Skeletal muscle cell (primary cell): ENCODE measurements around the gene BID.
"Not testable (repeated sequence)": the region's sequence is repeated elsewhere in the genome, so short reads cannot be mapped to it uniquely, and the experiment has no call there.

ENCODE experiments used
- DNase-seq: peaks from one replicate; pipeline ENCODE4 v3.0.0-alpha.2; 2010; ENCODE audit warnings: low read depth
- H3K4me3 ChIP-seq: 2 replicates; pipeline ENCODE4 v1.5.1; 2011; ENCODE audit warnings: low read depth, mild to moderate bottlenecking, control low read depth, low read length, moderate library complexity

The BID gene

DNA sequence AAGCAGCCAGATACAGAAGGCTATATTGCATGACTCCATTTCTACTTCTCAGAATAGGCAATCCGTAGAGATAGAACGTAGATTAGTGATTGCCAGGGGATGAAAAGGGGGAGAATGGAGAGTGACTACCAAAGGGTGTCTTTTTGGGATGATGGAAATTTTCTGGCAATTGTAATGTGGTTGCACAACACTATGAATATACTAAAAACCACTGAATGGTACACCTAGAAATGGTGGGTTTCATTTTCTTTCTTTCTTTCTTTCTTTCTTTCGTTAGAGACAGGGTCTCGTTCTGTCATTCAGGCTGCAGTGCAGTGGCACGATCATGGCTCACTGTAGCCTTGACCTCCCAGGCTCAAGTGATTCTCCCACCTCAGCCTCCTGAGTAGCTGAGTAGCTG, 54.4 kb downstream of the BID start:
- H3K4me3 ChIP-seq, result no peak overlapping the region
- DNase-seq, result no peak

DNA sequence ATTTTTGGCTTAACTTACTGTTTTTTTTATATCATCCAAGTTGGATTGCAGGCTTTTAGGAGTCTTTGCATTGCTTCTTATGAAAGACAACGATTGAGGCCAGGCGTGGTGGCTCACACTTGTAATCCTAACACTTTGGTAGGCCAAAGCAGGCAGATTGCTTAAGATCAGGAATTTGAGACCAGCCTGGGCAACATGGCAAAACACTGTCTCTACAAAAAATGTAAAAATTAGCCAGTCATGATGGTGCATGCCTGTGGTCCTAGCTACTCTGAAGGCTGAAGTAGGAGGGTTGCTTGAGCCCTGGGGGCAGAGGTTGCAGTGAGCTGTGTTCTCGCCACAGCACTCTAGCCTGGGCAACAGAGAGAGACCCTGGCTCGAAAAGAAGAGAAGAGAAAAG, 56.6 kb downstream of the BID start:
- no peak overlapping the region for H3K4me3 ChIP-seq
- DNase-seq, result no peak

DNA sequence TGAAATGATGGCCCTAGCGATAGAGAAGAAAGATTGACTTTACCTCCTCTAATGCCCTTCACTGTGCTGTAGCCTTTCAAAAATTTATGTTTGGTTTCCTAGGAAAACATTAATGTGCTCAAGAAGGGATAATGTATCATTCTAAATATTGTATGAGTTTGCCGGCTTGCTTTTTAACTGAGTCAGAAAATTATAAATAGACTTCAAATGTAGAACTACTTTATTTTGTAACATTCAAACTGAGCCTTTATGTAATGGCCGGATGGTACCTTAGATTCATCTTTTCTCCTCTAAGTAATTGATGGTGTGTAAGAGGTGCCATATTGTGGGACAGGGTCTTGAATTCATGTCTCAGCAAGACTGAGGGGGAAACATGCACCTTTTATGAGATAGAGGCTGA, 57.7 kb downstream of the BID start:
- no peak for DNase-seq
- no peak overlapping the region for H3K4me3 ChIP-seq

DNA sequence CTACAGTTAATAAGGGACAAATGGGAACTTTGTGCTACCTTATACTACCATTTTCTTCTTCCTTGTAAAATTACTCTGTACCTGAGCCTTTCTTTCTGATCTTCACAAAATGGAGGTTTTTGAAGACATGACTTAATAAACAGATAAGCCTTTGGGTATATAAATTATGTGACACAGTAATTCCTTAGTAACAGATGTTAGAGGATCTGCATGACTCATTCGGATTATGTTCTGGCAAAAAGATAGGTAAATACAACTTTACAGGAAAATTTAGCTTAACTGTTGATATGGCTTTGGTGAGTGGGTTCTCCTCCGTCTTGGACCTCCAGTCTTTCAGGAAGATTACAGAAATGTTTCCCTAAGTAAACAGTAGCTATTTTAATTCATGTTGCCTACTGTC, 61.8 kb downstream of the BID start:
- no peak overlapping the region for H3K4me3 ChIP-seq
- no peak for DNase-seq

DNA sequence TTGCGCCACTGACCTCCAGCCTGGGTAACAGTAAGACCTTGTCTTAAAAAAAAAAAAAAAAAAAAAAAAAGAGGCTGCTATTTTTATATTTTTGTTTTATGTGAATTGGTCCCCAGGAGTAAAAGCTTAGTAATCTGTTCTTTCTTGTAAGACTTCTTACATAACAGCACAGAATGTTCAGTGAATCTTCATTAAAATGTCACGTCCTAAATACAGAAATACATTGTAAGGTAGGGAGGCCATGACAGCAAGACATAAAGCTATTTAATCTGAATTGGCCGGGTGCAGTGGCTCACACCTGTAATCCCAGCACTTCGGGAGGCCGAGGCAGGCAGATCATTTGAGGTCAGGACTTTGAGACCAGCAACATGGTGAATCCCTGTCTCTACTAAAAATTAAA, 64.2 kb downstream of the BID start:
- DNase-seq, result no peak
- H3K4me3 ChIP-seq, result no peak overlapping the region

DNA sequence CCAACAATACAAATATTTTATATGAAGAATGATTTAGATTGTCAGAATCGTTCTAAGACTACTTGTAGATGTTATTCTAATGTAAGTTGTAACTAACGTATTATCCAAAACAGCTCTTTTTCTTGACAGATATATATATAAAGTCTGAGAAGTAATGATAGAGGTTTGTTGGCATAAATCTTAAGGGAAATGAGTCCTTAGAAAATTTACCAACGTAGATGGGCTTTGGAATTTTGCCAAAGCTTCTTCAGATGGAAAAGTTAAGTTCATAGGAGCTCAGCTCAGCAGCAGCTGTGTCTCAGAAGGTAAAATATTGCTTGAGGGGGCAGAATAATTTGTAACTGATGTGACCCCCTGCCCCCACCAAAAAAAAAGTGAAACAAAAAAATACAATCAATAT, 66.7 kb downstream of the BID start:
- peak overlapping the region; percentile 37 for H3K4me3 ChIP-seq
- DNase-seq, result no peak

DNA sequence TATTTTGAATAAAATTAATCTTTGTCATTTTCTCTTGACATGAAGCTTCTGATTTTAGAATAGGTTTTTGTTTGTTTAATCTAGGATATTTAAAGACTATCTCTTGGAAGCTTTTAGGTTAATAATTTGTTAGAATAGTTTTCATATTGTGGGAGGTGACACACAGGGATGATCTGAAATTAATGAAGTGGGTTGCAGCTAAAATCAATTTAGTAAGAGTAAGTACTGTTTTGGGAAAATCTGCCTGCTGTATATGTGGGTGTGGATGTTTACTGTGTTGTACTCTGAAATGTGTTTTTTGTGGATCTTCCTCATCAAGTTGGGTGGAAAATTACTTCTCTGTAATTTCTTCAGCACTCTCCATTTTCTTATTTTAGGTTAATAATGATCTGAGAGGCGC, 67.3 kb downstream of the BID start:
- H3K4me3 ChIP-seq, result peak overlapping the region; percentile 37
- no peak for DNase-seq

DNA sequence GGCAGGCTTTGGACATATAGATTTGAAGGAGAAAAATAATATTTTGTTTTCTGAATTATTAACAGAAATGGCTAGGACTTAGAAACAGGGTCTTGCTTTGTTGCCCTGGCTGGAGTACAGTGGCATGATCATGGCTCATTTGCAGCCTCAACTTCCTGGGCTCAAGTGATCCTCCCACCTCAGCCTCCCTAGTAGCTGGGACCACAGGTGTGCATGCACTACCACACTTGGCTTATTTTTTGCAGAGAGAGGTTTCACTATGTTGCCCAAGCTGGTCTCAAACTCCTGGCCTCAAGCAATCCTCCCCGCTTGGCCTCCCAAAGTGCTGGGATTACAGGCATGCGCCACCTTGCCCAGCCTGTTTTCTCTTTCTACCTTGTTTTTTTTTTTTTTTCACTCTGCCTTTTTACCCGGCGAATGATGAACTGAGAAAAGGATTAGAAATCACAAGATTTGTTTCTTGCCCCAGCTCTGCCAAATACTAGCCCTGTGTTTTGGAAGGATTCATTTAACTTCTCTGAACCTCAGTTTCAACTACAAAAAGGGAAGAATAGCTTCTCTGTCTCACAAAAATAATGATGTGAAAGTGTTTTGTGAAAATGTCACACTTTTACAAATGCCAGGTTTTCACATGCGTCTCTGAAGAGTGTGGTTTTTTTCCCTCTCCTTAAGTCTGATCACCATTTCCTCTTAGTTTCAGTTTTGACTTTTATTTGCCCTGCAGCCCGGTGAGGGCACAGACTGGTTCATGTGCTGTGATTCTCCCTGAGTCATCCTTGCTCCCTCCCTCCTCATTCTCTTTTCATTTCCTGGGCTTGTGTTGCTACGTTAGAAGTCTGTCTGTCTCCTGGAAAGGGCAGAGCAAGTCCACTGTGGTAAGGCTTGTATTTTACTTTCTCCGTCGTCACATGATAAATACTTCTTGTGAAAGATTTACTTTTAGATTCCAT, 68.0 kb downstream of the BID start:
- H3K4me3 ChIP-seq, result peak overlapping the region; percentile 37
- peak; percentile 86 for DNase-seq

DNA sequence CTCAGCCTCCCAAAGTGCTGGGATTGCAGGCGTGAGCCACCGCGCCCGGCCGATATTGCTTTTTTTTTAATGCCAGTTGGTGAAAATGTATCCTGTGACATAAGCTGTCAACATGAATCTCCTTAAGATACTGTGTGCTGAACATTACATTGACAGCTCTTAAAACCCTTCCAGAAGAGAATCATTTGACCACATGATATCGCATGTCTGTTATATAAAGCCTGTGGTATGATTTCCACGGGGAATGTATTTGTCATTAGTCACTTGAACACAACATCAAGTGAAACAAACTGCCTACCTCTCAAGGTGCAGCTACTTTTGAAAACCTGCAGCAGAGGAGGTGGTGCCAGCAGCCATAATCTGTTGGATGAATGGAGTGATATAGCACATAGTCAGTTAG, 68.7 kb downstream of the BID start:
- H3K4me3 ChIP-seq, result no peak overlapping the region
- DNase-seq, result no peak

DNA sequence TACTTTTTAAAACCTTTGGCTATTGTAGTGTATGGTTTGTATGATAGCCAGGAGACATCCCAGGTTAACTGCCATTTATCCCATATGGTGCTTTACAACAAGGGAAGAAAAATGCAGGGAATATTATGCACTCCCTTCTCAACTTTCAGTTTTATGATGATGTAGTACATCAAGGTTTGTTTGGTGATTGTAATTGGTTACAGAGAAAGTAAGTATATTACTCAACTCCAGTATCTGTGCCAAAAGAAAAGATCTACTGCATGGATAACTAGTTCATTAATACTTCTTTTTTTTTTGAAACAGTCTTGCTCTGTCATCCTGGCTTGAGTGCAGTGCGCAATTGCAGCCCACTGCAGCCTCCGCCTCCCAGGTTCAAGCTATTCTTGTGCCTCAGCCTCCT, 70.5 kb downstream of the BID start:
- H3K4me3 ChIP-seq, result no peak overlapping the region
- no peak for DNase-seq

DNA sequence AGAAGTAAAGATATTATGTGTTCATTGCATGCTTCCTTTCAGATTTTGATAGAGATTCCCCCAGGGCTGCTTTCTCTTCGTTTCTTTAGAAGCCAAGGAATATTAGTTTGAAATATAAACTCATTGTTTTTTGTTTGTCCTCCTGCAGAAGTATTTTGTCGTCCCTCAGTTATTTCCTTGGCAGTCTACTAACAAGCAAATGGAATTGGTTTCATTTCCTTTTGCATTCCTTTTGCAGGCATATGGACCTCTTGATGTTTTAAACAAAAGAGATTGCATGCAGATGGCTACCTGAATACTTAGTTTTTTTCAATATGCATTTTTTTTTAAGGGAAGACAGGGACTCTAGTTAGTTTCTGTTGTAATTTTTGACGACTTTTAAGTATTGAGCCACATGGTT, 73.5 kb downstream of the BID start:
- H3K4me3 ChIP-seq, result no peak overlapping the region
- DNase-seq, result no peak

DNA sequence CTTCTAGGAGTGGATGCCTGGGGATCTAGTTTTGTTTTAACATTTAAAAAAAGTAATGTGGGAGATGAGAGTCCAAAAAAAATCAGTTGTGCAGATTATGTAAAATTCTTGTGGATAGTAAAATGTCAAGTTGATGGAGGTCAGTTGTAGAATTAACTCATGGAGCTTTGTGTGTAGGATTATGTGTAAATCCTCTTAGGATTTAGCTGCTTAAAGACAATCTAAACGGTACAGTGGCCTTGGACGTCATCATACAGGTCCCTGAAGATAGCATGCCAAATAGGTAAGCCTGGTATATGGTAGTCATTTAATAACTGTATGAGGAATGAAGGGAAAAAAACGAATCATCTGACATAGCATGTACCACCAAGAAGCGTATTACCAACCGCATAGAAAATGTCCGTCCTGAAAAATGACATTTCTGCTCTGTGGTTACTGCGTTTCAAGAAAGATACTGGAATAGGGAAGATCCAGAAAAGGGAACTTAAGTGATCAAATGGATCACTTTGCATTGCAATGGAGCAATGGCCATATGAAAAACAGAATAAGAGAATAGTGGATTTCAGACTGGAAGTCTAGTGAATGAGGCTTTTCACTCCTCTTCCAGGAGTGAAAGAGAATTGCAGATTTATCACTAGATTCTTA, 74.5 kb downstream of the BID start:
- DNase-seq, result no peak
- H3K4me3 ChIP-seq, result no peak overlapping the region

DNA sequence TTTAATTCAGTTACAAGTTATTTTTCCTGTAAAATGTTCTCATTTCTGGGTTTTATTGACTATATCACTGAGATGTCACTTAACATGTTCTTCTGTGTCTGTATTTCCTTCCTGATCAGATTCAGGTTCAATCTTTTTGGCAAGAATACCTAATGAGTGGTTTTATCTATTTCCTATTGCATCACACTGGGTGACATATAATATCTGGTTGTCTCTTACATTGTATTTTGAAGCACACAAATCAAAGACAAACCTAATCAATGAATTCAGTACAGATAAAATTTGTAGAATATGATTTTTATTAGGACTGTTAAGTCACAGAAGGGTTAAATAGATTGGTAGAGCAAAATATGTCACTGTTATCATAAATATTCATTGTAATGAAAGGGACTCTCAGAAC, 75.3 kb downstream of the BID start:
- no peak for DNase-seq

DNA sequence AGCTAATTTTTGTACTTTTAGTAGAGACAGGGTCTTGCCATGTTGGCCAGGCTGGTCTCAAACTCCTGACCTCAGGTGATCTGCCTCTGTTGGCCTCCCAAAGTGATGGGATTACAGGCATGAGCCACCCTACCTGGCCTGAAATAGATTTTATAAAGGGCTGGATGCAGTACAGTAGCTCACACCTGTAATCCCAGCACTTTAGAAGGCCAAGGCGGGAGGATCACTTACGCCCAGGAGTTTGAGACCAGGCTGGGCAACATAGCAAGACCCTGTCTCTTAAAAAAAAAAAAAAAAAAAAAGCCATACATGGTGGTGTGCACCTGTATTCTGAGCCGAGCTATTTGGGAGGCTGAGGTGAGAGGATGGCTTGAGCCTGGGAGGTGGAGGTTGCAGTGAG, 76.0 kb downstream of the BID start:
- not testable (repeated sequence) for H3K4me3 ChIP-seq, DNase-seq

More for the DNA sequence above, 75.3 kb downstream of the BID start:
- H3K4me3 ChIP-seq, result no peak overlapping the region

DNA sequence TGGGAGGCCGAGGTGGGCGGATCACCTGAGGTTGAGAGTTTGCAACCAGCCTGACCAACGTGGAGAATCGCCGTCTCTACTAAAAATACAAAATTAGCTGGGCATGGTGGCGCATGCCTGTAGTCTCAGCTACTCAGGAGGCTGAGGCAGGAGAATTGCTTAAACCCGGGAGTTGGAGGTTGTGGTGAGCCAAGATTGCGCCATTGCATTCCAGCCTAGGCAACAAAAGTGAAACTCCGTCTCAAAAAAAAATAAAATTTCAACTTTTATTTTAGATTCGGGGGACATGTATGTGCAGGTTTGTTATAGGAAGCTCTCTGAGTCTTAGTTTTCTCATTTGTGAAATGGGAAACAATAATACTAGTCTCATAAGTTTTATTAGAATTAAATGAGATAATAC, 77.1 kb downstream of the BID start:
- not testable (repeated sequence) for H3K4me3 ChIP-seq, DNase-seq

DNA sequence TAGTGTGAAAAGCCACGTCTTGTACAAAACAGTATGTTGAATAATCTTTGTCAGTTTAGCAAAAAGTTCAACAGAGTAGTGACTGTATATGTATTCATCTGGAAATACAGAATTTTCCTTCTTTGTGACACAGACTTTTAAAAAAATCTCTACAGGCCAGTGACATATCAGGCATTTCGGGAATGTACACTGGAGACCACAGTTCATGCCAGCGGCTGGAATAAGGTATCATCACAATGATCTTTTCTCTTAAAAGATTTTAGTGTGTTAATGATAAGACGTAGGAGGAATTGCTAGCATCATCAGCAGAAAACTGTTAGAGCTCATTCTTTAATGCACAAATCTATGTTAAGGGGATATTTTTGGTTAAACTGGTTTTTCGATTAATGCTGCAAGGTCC, 78.3 kb downstream of the BID start:
- no peak overlapping the region for H3K4me3 ChIP-seq
- no peak for DNase-seq

DNA sequence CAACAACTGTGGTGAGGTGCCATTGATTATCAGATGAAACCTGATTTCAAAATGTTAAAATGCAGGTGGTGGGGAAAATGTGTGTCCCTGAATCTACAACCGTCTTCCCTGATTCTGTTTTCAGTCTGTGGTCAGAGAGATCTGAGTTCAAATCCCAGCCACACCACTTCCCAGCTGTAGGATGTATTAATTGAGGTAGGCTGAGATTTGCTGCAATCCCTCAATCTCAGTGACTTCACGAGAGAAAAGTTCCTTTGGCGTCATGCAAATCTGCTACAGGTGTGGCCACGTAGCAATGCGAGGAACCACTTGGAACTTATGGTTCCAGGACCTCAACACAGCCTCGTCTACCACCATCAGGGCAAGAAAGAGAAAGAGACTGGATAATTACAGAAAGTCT, 79.5 kb downstream of the BID start:
- no peak for DNase-seq
- H3K4me3 ChIP-seq, result no peak overlapping the region

DNA sequence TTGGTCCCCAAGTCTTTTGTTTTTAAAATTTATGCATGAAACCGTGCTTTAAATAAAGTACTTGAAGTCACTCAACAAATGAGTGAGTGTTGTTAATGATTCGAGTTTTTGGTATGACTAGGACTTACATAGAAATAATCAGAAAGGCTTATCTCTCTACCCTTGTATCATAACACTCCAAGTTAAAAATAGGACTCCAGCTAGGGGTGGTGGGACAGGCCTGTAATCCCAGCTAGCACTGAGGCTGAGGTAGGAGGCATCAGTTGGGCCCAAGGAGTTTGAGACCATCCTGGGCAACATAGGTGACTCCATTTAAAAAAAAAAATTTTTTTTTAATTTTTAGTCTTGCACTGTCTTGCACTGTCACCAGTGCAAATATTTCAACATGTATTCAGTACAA, 80.1 kb downstream of the BID start:
- no peak for DNase-seq
- no peak overlapping the region for H3K4me3 ChIP-seq

DNA sequence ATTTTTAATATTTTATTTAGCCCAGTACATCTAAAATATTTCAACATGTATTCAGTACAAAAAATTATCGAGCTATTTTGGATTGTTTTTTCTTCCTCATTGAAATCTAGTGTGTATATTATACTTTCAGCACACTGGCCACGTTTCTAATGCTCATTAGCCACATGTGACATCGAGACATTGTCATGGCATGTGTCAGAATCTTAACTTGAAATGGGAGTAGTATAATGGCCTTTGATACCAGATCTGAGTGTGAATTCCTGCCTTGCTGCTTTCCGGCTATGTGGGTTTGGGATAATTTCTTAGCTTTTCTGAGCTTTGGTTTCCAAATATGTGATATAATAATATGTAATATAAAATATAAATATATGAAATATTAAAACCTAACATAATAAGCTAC, 81.4 kb downstream of the BID start:
- no peak for DNase-seq
- H3K4me3 ChIP-seq, result no peak overlapping the region

DNA sequence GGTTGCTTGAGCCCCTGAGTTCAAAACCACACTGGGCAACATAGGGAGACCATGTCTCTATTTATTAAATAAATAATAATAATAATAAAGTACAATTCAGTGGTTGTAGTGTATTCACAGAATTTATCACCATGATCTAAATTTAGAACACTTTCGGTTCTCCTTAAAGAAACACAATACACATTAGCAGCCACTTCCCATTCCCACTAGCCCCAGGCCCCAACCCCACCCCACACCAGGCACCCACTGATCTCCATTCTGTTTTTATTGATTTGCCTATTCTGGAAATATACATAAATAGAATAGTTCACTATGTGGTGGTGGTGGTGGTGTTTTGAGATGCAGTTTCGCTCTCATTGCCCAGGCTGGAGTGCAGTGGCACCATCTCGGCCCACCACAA, 90.0 kb downstream of the BID start:
- H3K4me3 ChIP-seq, result no peak overlapping the region
- DNase-seq, result no peak
